Ureter (tissue), 1 donor: ENCODE data around the gene ADAMTS20. TPM values are rescaled to one million over a fixed set of nuclear protein-coding genes. Genes with fewer than 3 reads are reported as not detected.
"Not testable (repeated sequence)": the region's sequence is repeated elsewhere in the genome, so short reads cannot be mapped to it uniquely, and the experiment has no call there.

Experiments
- DNase-seq: peaks from one replicate; pipeline ENCODE4 v3.0.0-alpha.2; 2020; ENCODE audit warnings: low spot score
- total RNA-seq: library from RNA; stranded (reverse); gene quantifications from one replicate; pipeline ENCODE4 v1.2.4, GENCODE V29; 2023
- donor health status: DM: yes; HTN: yes; CAD: no.

Gene ADAMTS20, protein sequence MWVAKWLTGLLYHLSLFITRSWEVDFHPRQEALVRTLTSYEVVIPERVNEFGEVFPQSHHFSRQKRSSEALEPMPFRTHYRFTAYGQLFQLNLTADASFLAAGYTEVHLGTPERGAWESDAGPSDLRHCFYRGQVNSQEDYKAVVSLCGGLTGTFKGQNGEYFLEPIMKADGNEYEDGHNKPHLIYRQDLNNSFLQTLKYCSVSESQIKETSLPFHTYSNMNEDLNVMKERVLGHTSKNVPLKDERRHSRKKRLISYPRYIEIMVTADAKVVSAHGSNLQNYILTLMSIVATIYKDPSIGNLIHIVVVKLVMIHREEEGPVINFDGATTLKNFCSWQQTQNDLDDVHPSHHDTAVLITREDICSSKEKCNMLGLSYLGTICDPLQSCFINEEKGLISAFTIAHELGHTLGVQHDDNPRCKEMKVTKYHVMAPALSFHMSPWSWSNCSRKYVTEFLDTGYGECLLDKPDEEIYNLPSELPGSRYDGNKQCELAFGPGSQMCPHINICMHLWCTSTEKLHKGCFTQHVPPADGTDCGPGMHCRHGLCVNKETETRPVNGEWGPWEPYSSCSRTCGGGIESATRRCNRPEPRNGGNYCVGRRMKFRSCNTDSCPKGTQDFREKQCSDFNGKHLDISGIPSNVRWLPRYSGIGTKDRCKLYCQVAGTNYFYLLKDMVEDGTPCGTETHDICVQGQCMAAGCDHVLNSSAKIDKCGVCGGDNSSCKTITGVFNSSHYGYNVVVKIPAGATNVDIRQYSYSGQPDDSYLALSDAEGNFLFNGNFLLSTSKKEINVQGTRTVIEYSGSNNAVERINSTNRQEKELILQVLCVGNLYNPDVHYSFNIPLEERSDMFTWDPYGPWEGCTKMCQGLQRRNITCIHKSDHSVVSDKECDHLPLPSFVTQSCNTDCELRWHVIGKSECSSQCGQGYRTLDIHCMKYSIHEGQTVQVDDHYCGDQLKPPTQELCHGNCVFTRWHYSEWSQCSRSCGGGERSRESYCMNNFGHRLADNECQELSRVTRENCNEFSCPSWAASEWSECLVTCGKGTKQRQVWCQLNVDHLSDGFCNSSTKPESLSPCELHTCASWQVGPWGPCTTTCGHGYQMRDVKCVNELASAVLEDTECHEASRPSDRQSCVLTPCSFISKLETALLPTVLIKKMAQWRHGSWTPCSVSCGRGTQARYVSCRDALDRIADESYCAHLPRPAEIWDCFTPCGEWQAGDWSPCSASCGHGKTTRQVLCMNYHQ (N-terminal part only)
- not detected for total RNA-seq

DNA sequence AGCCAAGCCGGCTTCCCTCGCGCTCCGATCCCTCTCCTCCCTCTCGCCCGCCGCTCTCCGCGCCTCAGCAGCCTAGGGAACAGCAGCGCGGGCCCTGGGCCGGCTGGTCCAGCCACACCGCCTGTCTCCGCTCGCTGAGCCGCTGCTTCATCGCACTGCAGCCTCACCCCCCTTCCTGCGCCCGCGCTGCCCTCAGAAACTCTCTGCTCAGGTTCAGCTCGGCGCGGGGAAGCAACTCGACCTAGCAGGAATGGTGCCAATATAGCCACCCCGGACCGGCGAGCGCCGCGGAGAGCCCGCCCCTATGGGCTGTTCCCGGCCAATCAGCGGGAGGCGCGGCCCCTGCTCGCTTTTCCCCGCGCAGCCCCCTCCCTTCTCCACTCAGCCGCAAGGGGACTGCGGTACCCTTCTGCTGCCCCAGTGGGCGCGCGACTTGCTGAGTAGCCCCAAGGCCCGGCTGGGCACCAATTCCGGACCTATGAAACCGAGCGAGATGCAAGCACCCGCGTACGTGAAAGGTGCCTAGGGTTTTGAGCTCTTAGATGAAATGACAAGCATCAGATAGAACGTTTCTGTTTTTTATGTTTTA, at the start of gene ADAMTS20:
Gene ADAMTS20 (minus strand): TSS at position 233 of the 589 bp plus-strand sequence. CDS start 282 bp downstream, outside the sequence.
- no peak for DNase-seq

DNA sequence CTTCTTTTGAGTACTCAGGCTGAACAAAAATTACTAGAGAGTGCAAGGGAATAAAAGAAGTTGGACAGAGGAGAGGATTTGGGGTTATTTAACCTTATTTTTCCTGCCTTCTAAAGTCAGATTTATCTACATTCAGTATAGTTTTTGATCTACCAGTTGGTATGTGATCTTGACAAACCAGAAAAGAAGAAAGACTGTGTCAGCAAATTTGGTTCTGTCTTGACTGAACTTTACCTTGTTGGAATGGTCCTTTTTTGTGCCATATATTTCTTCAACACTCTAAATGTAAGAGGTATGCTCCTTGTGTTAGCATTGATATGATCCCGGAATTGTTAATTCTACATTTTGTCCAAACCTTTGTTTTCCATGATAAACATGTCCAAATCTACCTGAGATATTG, 47.7 kb upstream of the ADAMTS20 start:
- DNase-seq = no peak

DNA sequence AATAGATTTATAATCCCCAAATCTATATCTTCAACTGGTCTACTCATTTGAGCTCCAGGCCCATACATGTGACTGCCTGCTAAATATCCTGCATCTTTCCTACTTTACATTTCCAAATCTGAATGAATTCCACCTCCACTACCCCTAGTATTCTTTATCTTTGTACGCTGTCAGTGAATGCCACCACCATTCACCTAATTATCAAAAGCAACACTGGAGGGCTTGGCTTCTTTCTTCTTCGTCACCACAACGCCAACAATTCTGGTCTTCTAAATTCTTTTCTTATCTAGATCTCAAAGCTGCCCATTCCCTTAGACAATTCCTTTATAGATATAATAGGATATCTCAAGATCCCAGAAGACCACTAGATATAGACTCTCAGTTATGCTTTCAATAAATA, 47.1 kb upstream of the ADAMTS20 start:
- DNase-seq = no peak

DNA sequence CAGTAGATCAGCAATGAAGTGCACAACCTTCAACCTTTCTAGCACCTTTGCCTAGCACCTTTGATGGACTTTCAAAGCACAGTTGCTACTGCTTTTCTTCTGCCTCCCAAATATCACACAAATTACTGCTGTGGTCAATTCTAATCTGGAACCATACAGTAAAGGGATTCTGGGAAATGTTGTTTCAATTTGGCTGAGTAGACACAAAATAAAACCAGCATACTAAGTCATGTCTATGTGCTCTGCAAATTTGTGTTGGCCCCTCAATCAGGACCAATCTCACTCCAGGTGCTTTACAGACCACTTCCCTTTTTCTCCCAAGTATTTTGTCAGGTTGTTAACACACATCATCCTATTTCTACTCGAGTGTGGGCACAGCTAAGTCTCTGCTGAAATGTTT, 38.3 kb upstream of the ADAMTS20 start:
- no peak for DNase-seq

DNA sequence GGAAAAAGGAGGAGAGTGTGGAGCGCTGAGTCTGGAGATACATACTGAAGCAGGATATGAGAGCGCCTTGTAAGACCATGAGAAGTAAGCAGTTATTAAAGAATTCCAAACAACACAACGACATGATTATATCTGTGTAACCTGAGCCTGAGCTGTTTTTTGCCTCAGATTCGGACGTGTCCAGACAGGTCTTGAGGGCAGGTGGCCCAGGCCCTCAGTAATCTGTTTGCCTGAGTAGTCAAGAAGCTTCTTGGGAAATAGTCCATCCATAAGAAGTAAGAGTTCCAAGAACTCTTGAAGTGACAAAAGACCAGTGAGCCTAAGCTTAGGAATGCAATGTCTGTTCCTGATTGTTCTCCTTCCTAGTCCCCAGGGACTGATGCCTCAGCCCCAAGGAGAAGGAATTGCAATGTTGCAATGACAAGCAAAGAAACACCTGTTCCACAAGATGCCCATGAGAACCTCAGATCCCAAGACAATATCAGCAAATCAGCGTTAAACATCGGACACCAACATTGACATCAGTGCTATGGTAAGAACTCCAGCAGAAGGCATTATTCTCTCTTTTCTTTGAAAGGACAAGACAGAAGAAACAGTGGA, 34.7 kb upstream of the ADAMTS20 start:
- no peak for DNase-seq

DNA sequence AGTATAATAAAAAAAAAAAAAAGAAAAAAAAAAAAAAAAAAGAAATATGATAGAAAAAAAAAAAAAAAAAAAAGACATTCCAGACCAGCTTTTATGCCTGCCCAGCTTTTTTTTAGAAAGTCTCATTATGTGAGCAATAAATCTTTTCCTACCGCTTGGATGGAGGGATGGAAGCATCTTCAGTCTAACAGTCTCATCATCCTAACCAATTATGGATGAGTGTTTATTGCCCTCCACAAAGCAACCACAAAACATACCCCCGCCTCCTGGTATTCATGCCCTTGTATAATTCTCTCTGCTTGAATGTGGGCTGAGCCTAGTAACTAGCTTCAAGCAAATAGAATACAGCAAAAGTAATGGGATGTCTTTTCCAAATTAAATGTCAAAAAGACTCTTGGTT, 33.7 kb upstream of the ADAMTS20 start:
- no peak for DNase-seq

DNA sequence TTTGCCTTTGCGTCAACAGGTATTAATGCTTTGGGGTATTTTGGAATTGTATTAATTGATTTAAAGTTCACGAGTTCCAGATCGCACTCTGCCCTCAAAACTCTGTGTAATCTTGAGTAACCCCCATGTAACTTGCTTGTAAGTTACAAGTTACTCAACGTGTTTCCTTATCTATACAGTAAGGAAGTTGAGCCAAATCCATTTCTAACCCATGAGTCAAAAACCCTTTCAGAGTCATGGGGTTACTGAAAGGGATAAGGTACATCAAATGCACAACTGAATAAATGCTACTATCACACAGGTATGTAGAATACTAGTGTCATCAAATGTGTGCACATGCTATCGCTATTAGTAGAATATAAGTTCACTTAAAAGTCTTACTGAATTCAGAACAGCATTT, 28.6 kb upstream of the ADAMTS20 start:
- no peak for DNase-seq

DNA sequence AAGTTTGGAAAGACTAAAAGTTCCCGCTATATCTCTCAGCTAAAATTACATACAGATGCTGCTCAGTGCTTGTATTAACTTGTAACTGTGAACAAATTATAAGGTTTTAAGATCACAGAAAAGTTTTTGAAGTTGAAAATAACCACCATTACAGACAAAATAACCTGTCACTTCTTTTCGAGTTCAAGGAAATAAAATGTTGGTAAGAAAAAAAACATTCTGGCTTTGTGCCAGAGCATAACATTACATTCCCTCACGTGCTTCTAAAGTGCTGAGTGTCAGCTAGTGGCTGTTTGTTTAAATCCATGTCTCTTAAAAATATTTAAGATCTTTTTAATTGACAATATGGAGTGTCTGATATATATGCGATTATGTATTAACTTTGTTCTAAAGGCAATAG, 27.2 kb upstream of the ADAMTS20 start:
- no peak for DNase-seq

DNA sequence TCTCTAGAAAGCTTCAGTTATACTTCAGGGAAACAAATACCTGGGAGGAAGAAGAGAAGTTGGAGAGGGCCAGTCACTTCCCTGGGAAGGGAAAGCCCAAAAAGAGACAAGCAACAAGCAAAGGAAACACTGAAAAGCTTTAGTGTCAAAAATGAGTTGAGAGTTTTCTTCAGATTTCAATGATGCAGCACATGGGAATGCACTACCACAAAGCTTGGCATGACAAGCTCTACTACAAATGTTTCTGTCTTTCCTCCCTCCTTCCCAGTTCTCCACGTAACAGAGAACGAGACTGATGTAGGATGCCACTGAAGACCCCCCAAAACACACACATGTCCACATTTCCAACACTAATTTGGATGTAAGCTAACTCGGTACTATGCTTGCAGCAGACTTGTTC, 26.8 kb upstream of the ADAMTS20 start:
- DNase-seq = no peak

DNA sequence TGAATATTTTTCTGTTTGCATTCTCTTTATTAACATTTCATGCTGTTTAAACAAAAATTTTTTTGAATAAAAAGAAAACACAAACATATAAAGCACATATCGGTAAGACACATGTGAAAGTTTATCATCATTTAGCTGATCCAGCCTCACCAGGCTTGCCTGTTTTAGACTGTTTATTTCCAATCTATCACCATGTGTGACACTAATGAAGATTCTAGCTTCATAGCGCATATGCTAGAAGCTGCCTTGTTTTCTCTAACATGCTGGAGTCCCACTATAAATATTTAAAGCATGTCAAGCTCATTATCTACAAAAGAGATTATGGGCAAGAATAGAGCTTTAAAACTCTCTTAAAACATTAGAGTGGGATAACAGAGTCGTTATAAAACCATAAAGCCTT, 25.4 kb upstream of the ADAMTS20 start:
- DNase-seq = no peak

DNA sequence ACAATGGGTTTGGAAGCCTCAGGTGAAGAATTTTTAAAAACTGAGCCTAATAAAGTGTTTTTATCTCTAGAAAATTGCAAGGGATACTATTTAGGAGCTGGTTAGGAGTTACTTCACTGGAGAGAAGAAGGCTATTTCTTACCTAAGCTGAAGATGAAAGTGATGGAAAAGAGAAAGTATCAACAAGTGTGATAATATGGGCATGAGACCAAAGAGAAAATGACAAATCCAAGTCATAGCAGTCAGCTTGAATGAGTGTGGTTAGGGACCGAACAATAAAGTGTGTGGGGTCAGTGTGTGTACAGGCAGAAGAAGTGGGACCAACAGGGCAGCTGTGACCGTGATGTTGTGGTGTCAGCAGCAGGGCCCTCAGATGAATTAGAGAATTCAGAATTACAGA, 24.2 kb upstream of the ADAMTS20 start:
- no peak for DNase-seq

DNA sequence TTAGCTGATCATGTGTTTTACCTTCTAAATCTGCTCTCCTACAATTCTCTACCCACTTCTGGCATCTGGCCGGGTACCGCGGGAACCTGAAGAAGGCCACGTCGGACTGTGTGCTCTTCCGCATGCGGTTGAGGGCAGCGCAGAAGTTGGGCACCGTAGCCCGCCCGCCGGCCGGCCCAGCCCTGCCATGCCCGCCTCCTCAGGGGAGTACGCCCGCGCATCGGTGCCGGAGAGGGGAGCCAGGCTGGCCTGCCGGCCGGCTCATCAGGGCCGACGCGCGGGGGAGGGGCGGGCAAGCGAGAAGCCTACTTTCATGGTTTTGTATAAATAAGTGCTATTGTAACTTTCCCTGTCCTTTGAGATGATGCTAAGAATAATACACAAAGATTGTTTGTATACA, 19.9 kb upstream of the ADAMTS20 start:
- no peak for DNase-seq

DNA sequence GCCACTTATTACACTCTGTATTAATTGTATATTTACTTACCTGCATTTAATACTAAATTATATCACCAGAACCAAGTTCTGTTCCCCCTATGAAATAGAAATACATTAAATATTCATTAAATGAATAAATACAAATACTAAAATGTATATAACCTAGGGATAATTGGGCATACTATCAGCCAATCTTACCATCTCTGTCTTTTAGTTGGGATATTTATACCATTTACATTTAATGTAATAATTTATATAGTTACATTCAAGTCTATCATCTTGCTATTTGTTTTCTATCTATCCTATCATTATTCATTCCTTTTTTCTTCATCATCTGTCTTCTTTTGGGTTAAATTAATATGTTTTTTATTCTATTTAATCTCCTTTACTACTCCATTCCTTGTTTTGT, 4.1 kb upstream of the ADAMTS20 start:
- no peak for DNase-seq

DNA sequence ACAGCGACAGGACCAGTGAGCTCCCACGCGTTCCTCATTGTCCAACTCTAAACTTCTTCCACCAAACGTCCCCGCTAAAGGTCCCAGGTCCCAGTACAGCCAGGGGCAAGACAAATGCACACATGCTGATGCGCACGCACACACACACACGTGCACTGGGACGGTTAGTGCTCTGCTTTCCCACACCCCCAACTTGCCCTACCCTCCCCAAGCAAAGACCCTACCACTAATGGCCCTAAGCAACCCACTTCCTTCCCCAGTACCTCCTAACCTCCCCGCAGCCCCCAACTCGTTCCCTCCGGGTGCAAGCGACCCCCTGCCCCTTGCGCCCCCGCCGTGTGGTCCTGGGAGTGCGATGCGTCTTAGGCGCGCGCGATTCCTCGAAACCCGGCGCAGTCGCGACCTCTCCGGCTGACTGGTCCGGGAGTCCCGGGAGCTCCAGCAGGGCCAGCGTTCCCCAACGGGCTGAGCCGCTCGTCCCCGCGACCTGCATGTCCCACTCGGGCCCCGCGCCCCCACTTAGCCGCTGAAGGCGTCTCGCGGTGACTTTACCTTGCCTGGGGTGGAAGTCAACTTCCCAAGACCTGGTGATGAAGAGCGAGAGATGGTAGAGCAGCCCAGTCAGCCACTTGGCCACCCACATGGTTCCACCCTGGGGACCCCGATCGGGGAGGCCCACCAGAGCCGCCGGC, 578 bp downstream of the ADAMTS20 start:
- no peak for DNase-seq

DNA sequence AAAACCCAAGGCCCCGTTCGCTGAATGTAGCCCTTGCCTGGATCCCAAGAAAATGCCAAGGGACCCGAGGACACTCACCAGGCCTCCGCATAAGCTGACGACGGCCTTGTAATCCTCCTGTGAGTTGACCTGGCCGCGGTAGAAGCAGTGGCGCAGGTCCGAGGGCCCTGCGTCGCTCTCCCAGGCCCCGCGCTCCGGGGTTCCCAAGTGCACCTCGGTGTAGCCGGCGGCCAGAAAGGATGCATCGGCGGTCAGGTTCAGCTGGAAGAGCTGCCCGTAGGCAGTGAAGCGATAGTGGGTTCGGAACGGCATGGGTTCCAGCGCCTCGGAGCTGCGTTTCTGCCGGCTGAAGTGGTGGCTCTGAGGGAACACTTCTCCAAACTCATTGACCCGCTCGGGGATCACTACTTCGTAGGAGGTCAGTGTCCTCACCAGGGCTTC, 1.2 kb downstream of the ADAMTS20 start:
- no peak for DNase-seq

DNA sequence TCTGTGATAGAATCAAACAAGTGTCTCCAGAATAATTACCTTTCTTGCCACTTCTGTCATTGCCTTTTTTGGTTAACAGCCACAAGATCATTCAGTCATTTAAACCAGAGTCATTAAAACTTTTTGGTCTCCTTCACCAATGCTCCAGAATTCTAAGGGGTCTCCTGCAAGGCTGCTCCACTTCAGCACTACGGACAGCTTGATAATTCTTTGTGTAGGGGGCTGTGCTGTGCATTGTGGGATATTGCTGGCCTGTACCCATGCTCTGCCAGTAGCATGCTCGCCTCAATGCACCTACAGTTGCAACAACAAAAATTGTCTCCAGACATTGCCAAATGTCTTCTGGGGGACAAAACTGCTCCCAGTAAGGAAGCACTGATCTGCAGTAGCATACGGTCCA, 7.3 kb downstream of the ADAMTS20 start:
- no peak for DNase-seq

DNA sequence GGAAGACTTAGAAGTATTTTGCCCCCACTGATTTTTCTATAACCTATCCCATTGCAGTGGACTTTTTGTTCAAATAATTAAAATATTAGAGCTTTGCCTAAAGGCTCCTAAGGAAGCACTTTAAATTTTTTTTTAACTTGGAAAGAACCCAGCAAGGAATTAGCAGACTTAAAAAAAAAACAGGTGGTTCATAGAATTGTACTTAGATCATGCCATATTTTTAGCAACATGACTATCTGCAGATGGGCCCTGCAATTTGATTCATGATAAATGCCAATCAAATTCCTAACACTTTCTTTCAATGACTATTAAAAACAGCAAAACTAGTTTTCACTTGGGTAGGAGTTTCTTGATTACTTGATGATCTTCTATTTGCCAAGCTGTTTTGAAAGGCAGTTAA, 11.5 kb downstream of the ADAMTS20 start:
- DNase-seq = no peak

DNA sequence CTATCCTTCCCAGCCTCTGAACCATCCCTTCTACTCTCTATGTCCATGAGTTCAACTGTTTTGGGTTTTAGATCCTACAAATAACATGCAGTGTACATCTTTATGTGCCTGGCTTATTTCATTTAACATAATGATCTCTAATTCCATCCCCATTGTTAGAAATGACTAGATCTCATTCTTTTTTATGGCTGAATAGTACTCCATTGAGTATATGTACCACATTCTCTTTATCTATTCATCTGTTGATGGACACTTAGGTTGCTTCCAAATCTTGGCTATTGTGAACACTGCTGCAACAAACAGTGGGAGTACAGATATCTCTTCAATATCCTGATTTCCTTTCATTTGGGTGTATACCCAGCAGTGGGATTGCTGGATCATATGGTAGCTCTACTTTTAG, 14.3 kb downstream of the ADAMTS20 start:
- not testable (repeated sequence) for DNase-seq

DNA sequence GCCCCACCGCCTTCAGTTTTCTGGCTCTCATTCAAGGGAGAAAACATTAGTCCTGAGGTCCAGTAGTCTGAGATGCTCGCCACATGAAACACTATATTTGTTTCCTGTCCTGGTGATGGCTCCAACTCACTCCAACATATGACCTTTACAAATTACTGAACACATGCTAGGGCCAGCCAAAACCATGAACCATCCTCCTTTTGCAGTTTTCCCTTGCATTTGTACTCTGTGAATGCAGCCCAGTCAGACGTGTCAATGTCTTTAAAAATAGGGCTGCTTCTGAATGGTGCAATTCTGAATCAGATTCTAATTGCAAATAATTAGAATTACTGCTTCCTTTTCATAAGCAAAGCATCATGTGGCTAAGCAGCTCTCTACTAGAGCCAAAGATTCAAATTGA, 36.0 kb downstream of the ADAMTS20 start:
- DNase-seq = no peak

DNA sequence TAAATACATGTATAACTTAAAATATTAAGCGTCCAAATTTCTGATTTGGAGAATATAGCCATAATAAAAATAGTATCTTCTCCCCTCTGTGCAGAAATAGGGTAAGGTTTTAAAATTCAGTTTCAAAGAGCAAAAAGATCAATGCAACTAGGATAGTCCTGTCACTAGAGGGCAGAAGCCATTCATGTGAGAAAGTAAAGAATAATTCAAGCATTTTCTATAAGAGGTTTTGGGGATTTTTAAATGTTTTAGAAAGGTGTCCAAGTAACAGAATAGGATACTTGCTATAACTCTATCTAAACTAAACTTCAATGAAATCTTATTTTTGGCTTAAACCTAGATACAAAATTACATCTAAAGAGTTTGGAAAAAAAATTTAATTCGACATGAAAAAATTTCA, 50.3 kb downstream of the ADAMTS20 start:
- DNase-seq = no peak
